ENCODE results near the gene AIPL1. TPM values are rescaled to one million over a fixed set of nuclear protein-coding genes. Genes with fewer than 3 reads are reported as not detected.

The AIPL1 gene
- total RNA-seq, 2 experiments from 2014 or later = not detected

DNA sequence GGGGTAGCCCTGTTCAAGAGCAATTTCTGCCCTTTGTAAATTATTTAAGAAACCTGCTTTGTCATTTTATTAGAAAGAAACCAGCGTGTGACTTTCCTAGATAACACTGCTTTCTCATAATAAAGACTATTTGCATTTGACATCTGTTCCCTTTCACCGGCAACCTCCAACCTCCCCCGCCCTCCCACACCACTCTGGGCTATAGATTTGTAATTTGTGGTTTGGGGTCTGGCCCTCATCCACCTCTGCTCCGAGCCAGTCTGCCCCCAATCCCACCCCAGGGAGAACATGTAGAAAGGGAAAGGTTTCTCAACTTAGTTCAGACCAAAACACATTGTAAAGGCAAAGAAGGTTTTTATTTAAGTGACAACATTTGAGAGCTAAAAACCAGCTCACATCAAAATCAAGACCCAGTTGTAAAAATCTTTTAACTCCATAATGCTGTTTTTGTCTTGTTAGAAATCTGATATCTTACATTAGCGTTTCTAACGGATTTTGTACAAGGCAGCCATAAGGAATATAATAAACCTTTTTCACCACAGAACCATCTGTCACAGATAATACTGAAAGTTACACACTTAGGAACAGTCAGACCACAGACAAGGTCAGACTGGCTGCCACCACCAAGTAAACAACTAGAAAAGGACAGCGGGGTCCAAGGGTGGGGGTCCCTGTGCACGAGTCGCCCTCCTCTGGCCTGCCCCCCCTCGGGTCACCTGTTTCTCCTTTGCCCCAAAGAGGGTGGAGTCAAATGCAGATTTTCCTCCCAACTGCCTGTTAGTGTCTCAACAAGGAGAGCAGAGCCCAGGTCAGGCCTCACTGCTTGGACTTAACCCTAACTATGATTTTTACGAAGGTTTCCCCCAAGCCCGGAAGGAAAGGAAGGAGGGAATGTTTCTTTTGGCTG lies 16.3 kb upstream of the AIPL1 start:
- ChIA-PET POLR2A (no interaction called here), CTCF (ENCODE audit: unreplicated experiment) (no interaction called here)
- TF ChIP-seq, protein P1, sequence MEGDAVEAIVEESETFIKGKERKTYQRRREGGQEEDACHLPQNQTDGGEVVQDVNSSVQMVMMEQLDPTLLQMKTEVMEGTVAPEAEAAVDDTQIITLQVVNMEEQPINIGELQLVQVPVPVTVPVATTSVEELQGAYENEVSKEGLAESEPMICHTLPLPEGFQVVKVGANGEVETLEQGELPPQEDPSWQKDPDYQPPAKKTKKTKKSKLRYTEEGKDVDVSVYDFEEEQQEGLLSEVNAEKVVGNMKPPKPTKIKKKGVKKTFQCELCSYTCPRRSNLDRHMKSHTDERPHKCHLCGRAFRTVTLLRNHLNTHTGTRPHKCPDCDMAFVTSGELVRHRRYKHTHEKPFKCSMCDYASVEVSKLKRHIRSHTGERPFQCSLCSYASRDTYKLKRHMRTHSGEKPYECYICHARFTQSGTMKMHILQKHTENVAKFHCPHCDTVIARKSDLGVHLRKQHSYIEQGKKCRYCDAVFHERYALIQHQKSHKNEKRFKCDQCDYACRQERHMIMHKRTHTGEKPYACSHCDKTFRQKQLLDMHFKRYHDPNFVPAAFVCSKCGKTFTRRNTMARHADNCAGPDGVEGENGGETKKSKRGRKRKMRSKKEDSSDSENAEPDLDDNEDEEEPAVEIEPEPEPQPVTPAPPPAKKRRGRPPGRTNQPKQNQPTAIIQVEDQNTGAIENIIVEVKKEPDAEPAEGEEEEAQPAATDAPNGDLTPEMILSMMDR (conservative IDR thresholded peaks at IDR 0.05; ENCODE audit: low read length) = no peak
- no peak for TF ChIP-seq EZH2phosphoT487 (IDR thresholded peaks at IDR 0.05; ENCODE audit: borderline replicate concordance, low read depth, low read length)
- Histone ChIP-seq H3K9me2 (ENCODE audit: insufficient read depth, low read length) (no peaks in the 10 kb centered on the region), H3K9me3 (ENCODE audit: low read length) (no peaks in the 10 kb centered on the region), H3K27ac (ENCODE audit: low read depth, low read length, poor library complexity, severe bottlenecking) (no peak overlapping the region), H3K4me2 (ENCODE audit: low read length) (no peak overlapping the region), H3K4me3 (ENCODE audit: low read depth, low read length, poor library complexity, severe bottlenecking) (no peak overlapping the region), H3K79me2 (ENCODE audit: insufficient read depth, low read depth, low read length) (no peaks in the 10 kb centered on the region), H4K20me1 (ENCODE audit: insufficient read depth, low read length) (no peaks in the 10 kb centered on the region), H3K4me1 (ENCODE audit: insufficient read depth, low read length, poor library complexity, severe bottlenecking) (peaks cover 8% of the 10 kb centered on the region), H3K36me3 (ENCODE audit: insufficient read depth, low read length) (no peaks in the 10 kb centered on the region), H2AFZ (ENCODE audit: low read length) (no peak overlapping the region)
- no peak for DNase-seq (ENCODE audit: low spot score)
- BruUV-seq (replicated peaks) = no TSS peak
- intact Hi-C loops (cut with micrococcal nuclease; ENCODE audit: unreplicated experiment) = no loop called here

DNA sequence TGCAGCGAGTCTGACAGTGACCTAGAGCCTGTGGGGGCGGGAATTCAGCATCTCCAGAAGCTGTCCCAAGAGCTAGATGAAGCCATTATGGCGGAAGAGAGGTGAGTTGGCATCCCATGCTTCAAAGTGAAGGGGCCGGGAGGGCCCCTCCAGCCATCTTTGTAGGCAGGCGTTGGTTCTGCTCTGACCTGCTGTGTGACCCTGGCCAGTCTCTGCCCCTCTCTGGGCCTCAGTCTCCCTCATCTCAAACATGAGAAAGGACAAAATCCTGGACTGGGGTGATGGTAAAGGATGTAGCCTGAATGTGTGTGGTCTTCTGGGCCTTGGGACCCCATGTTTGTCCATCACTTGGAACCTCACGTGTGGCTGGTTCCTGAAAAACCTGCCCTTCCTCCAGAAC lies 14.4 kb upstream of the AIPL1 start:
- intact Hi-C loops (cut with micrococcal nuclease; ENCODE audit: unreplicated experiment) = no loop called here
- CTCF ChIA-PET (ENCODE audit: unreplicated experiment) = no interaction called here

More for the DNA sequence above, 14.4 kb upstream of the AIPL1 start:
- no peaks in the 10 kb centered on the region for H3K36me3 ChIP-seq (ENCODE audit: insufficient read depth, low read length)
- H3K4me2 ChIP-seq (ENCODE audit: low read length) = no peak overlapping the region
- no peak overlapping the region for H3K4me3 ChIP-seq (ENCODE audit: low read depth, low read length, poor library complexity, severe bottlenecking)
- H3K4me1 ChIP-seq (ENCODE audit: insufficient read depth, low read length, poor library complexity, severe bottlenecking) = peaks cover 7% of the 10 kb centered on the region
- POLR2A ChIA-PET = no interaction called here
- H3K9me3 ChIP-seq (ENCODE audit: low read length) = no peaks in the 10 kb centered on the region
- H3K27ac ChIP-seq (ENCODE audit: low read depth, low read length, poor library complexity, severe bottlenecking) = no peak overlapping the region
- no peak for DNase-seq (ENCODE audit: low spot score)
- TF ChIP-seq, protein P1 (conservative IDR thresholded peaks at IDR 0.05; ENCODE audit: low read length) = no peak
- no peak for TF ChIP-seq EZH2phosphoT487 (IDR thresholded peaks at IDR 0.05; ENCODE audit: borderline replicate concordance, low read depth, low read length)
- H3K9me2 ChIP-seq (ENCODE audit: insufficient read depth, low read length) = no peaks in the 10 kb centered on the region
- no peaks in the 10 kb centered on the region for H4K20me1 ChIP-seq (ENCODE audit: insufficient read depth, low read length)
- H3K79me2 ChIP-seq (ENCODE audit: insufficient read depth, low read depth, low read length) = no peaks in the 10 kb centered on the region
- no TSS peak for BruUV-seq (replicated peaks)
- no peak overlapping the region for H2AFZ ChIP-seq (ENCODE audit: low read length)
